ENCODE measurements around the gene DHX32.
A peak's percentile ranks its signal among the peaks of the same experiment; 100 is the strongest.
"Not testable (repeated sequence)": the region's sequence is repeated elsewhere in the genome, so short reads cannot be mapped to it uniquely, and the experiment has no call there.

Gene DHX32, protein sequence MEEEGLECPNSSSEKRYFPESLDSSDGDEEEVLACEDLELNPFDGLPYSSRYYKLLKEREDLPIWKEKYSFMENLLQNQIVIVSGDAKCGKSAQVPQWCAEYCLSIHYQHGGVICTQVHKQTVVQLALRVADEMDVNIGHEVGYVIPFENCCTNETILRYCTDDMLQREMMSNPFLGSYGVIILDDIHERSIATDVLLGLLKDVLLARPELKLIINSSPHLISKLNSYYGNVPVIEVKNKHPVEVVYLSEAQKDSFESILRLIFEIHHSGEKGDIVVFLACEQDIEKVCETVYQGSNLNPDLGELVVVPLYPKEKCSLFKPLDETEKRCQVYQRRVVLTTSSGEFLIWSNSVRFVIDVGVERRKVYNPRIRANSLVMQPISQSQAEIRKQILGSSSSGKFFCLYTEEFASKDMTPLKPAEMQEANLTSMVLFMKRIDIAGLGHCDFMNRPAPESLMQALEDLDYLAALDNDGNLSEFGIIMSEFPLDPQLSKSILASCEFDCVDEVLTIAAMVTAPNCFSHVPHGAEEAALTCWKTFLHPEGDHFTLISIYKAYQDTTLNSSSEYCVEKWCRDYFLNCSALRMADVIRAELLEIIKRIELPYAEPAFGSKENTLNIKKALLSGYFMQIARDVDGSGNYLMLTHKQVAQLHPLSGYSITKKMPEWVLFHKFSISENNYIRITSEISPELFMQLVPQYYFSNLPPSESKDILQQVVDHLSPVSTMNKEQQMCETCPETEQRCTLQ

DNA sequence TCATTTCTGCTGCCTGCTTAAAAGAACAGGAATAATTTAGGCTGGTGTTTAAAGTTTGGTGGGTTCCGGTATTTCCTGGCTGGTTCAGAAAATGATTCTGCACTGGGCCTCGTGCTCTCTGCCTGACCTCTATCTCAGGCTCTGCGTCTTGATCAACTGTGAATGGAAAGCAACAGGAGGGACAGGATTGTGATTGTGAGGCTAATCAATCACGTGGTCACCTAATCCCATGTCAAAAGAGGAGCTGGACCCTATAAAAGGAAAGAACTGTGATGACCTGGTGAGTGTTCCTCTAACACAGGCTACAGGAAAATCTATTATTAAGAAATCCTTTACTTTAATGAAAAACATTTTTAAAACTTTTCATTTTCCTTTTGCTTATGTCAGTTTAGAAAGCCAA is at the start of gene DHX32:
TSS of gene DHX32 (minus strand) at position 101 of the 400 bp plus-strand sequence. CDS start 468 bp downstream, outside the sequence.
- no peak for DNase-seq

DNA sequence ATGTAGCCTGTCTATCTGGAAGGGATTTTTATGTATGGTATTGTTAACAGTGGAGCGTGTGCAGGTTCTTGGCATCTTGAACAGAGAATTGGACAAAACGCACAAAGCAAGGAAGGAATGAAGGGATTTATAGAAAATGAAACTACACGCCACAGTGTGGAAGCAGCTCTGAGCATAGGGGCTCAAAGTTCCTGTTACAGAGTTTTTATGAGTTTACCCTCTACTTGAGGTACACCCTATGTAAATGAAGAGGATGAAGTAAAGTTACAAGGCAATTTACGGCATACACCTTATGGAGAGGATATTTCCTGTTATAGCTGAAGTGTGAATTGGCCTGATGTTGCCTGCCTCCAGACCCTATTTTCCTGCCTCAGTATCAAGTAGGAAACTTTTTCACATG is 48.5 kb upstream of the DHX32 start:
- DNase-seq, result no peak

DNA sequence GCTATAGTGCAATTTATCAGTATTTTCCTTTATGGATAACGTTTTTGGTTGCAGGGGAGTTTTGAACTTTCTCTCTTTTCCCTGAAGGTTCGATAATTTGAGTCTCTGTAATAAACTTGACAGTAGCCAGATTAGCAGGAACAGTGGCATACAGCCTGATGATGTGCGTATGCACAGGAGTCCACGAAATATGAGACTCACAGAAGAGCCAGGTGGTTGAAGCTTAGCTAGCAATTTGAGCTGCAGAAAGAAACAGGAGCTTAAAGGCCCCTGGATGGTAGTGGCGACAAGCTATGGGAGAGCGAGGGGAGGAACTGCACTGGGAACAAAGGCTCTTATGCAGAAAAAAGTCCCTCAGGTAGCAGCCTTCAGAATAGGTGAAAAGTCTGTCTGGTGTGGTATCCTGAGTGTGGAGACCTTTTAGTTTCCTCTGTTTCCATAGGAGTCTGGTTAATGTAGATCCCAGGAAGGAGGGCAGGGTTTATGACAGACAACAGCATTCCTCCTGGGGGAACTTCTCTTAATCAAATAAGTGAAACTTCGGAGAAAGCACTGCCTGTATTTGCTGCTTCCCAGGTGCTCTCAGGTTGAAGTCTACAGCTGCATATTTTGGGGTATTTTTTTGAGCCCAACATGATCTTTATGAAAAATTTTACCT is 48.0 kb upstream of the DHX32 start:
- DNase-seq, result no peak

DNA sequence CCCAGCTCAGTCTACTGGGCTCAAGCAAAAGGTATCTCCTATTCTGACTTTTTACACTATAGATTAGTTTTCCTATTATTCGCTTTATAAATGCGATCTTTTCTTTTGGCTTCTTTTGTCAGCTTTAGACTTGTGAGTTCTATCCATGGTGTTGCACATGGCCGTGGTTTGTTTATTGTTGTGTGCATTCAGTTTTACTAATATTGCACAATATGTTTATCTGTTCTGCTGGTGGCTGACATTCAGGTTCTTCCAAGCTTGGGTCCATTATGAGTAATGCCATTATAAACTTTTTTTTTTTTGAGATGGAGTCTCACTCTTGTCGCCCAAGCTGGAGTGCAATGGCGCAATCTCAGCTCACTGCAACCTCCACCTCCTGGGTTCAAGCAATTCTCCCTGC is 46.2 kb upstream of the DHX32 start:
- not testable (repeated sequence) for DNase-seq

DNA sequence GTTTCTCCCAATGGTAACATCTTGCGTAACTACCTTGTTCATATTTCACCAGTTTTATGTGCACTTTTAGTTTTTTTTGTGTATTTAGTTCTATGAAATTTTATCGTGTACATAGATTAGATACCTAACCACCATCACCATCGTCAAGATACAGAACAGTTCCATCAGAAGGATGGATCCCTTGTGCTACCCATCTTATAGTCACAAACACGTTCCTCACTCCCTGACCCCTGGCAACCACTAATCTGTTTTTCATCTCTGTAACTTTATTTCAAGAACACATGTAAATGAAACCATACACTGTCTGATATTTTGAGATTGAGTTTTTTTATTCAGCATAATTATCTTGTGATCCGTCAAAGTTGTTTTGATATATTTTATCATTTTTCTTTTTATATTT is 45.2 kb upstream of the DHX32 start:
- no peak for DNase-seq

DNA sequence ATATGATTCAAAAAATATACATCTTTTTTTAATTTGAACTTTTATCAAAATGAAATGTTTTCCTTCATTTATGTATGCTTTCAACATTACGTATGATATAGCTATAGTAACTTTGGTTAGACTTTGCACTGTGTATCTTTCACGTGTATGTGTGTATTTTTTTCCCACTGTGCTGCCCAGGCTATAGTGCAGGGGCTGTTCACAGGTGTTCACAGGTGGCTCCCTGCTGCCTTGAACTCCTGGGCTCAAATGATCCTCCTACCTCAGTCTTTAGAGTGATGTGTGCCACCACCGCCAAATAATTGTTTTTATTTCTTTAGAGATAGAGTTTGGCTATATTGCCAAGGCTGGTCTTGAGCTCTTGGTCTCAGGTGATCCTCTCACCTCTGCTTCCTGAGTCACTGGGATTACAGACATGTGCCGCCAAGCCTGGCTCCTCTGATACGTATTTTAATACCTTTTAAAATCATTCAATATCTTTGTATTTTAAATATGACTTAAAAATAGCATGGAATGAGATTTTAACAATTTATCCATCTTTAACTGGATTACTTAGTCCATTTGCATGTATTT is 44.3 kb upstream of the DHX32 start:
- no peak for DNase-seq

DNA sequence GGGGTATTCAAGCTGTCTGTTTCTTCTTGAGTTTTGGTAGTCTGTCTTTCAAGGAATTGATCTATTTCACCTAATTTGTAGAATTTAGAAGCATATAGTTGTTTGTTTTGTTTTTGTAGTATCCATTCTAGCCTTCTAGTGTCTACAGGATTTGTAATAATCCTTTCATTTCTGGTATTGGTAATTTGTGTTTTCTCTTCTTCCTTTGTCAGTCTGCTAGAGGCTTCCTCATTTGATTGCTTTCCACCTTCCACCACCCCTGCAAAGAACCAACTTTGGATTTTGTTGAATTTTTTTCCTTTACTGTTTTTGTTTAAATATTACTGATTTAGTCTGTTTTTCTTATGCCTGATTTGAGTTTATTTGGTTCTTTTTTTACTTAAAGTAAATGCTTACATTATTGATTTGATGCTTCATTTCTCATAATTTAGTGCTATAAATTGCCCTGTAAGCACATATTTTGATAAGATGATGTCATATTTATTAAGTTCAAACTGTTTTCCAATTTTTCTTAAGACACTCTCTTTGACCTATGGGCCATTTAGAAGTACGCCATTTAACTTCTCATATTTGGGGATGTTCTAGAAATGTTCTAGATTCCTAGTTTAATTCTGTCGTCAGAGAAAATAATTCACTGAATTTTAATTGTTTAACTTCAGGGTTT is 40.7 kb upstream of the DHX32 start:
- DNase-seq, result not testable (repeated sequence)

DNA sequence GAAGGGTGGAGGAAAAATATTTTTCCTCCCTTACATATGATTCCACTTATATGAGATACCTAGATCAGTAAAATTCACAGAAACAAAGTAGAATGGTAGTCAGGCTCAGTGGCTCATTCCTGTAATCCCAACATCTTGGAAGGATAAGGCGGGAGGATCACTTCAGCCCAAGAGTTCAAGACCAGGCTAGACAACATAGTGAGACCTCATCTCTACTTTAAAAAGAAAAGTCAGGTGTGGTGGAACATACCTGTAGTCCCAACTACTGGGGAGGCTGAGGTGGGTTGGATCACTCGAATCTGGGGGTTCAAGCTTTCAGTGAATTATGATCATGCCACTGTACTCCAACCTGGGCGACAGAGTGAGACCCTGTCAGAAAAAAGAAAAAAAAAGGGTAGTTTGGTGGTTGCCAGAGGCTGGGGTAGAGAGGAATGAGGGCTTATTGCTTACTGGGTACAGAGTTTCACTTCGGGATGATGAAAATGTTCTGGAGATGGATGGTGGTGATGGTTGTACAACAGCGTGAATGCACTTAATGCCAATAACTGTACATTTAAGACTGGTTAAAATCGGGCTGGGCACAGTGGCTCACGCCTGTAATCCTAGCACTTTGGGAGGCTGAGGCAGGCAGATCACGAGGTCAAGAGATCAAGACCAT is 36.7 kb upstream of the DHX32 start:
- DNase-seq, result not testable (repeated sequence)

DNA sequence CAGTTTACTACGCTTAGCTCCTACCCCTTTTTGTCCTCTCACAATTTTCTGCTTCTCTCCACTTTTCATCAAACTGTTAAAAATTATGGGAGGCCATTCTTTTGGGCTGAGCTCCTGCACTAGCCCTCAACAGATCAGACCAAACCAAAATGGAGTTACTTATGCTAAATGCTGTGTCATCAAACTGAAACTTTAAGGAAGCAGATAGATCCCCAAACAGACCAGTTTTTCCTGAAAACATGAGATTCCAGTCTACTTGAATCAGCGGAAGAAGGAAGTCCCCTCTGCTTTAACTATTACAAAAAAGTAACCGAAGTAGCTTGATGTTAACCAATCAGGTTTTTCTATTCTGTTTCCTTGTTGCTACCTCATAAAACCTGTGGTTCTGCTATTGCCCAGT is 35.9 kb upstream of the DHX32 start:
- no peak for DNase-seq

DNA sequence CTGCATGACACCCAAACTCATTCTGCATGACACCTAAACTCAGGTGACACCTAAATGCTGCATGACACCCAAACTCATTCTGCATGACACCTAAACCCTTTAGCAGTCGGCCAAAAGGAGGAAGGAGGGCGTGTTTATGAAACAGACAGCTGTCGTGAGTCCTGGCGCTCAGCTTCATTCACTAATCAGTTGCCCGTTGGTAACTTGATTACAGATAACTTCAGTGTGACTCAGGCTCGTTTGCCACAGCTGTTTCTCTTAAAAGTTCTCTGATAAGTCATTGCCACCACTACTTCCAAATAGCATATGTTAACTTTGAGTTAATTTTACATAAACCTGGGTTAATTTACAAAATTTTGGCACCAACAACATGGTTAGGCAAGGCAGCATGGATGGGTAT is 32.2 kb upstream of the DHX32 start:
- DNase-seq, result not testable (repeated sequence)

DNA sequence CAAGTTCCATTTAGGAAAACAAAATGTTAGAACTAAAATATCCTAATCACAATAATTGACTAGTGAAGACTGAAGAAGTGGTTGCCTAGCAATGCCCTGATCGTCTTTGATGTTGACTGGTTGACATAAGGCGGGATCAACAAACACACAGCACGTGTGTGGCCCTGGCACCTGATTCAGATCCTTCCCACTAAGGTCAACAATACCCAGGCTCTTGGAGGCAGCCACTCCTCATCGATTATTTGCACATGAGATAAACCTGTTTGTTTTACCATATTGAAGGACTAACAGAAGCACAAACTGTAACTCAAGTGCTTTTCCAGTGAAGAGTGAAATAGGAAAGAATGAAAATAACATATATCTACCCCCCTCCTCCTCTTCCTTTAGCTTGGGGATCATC is 30.9 kb upstream of the DHX32 start:
- no peak for DNase-seq

DNA sequence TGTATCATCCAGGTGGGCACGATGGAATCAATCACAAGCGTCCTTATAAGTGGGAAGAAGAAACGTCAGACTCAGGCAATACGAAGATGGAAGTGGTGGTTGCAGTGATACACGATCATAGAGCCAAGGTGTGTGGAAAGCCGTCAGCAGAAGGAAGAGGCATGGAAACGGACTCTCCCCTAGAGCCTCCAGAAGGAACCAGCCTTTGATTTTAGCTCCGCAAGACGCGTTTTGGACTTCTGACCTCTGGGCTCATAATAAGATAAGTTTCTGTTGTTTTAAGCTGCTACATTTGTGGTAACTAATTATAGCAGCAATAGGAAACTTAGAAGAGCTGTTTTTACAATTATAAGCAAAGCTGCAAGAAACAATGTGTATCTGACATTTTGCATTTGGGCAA is 30.1 kb upstream of the DHX32 start:
- no peak for DNase-seq

DNA sequence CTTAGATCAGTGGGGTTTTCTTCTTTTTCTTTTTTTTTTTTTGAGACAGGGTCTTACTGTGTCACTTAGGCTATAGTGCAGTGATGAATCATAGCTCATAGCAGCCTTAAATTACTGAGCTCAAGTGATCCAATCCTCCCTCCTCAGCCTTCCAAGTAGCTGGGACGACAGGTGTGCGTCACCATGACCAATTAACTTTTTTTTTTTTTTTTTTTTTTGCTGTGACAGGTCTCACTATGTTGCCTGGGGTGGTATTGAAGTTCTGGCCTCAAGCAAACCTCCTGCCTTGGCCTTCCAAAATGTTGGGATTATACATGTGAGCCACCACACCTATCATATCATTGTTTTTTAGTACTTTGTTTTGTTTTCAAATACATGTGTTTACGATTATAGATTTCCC is 28.4 kb upstream of the DHX32 start:
- DNase-seq, result not testable (repeated sequence)

DNA sequence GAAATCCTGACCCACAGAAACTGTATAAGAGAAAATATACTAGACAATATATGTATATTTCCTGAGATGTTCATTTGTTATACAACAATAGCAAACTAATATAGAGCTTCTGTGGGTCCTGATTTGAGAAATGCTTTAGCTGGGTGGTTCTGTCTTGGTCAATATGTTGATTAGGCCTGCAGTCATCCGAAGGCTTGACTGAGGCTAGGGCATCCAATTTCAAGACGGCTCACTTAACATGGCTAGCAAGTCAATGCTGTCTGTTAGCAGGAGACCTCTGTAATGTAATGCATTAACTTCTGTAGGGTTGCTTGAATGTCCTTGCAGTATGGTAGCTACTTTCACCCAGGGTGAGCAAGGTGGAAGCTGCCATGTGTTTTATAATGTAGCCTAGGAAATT is 27.7 kb upstream of the DHX32 start:
- DNase-seq, result not testable (repeated sequence)

DNA sequence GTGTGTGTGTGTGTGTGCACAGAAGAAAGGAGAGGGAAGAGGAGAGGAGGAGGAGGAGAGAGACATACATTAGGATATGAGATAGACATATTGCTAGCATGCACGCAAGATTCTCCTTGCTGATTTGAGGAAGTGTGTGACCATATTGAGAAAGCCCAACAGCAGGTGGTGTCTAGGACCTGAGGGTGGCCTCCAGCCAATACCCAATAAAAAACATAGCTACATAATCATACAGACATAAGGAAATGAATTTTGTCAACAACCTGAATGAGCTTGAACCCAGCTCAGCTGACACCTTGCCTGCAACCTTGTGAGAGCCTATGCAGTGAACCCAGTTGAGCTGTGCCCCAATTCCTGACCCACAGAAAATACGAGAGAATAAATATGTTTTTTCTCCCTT is 26.5 kb upstream of the DHX32 start:
- not testable (repeated sequence) for DNase-seq

DNA sequence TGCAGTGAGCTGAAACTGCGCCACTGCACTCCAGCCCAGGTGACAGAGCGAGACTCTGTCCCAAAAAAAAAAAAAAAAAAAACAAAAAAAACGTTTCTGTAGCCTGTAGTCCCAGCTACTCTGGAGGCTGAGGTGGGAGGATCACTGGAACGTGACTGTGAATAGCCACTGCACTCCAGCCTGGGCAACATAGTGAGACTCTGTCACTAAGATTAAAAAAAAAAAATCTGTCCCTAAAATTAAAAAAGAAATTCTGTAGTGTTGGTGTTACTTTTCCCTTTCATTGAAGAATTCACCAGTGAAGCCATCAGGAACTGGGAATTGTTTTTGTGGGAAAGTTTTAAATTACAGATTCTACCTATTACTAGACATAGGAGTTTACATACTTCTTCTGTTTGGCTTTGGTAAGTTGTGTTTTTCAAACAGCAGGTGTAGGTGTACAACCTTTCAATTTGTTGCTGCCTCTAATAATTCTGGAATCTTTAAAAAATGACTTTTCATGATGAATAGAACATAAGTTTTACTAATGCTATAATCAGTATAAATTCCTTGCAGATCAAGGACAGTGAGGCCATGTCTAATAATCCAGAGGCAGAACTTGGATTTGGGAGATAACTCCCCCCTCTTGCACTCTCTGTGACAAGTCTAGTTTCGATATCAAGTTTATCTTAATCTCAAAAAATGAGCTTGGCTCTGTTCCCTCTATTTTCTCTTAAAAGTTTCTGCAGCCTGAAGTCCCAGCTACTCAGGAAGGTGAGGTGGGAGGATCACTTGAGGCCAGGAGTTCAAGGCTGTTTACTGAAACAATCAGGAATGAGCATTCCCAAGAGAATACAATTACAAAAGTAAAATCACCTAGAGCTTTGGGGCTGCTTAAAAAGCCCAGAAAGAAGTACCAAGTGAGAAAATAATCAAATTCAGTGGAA is 24.2 kb upstream of the DHX32 start:
- DNase-seq, result not testable (repeated sequence)

DNA sequence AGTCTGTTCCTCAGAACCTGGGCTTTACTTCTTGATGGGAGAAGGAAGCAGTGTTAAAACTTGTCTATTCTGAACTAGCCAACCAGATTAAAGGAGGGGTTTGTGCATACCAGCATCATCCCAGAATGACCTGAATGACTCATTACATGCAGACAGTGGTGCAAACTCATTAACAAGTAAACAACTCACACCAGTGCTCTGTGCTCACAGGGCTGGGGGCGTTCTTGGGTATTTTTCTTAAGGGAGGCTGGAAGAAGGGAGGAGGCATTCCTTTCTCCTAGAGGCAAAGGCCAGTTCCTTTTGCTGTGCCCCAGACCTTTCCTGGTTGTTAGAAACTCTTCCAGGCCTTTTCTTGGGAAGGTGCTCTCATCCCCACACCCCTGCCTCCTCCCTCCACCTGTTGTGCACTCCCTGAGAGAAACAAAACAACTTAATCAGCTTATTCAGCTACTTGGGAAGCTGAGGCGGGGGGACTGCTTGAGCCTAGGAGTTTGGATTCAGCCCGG is 22.1 kb upstream of the DHX32 start:
- not testable (repeated sequence) for DNase-seq

DNA sequence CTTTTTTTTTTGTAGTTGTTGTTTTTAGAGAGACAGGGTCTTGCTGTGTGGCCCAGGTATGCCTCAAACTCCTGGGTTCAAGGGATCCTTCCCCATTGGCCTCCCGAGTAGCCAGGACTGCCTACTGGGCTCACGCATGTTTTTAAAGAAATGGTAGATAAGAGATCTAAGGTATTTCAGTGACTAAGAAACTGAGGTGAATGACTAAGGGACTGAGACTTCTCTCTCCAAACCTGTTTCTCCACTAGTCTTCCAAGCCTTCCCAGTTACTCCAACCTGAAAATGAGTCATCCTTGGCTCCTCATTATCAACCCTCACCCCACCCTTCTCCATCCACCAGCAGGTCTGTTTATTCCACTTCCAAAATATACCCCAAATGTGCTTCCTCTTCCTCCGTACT is 19.9 kb upstream of the DHX32 start:
- DNase-seq, result not testable (repeated sequence)

DNA sequence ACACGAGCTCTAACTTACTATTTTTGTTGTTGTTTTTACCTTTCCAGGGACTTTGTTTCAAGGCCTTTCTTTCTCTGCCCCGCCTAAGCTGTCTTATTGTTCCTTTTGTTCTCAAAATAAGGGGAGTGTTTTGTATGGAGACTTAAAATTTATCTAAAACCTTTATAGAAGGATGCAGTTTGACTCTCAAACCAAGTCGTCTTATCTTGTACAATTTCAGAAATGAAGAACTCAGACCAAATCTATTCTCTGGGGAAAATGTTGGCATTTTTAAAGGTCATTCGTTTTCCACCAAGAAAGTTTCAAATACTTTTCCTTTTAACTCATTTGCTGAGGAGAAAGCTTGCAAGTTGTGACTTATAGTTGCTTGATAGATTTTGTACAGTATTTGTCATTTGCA is 16.2 kb upstream of the DHX32 start:
- not testable (repeated sequence) for DNase-seq

DNA sequence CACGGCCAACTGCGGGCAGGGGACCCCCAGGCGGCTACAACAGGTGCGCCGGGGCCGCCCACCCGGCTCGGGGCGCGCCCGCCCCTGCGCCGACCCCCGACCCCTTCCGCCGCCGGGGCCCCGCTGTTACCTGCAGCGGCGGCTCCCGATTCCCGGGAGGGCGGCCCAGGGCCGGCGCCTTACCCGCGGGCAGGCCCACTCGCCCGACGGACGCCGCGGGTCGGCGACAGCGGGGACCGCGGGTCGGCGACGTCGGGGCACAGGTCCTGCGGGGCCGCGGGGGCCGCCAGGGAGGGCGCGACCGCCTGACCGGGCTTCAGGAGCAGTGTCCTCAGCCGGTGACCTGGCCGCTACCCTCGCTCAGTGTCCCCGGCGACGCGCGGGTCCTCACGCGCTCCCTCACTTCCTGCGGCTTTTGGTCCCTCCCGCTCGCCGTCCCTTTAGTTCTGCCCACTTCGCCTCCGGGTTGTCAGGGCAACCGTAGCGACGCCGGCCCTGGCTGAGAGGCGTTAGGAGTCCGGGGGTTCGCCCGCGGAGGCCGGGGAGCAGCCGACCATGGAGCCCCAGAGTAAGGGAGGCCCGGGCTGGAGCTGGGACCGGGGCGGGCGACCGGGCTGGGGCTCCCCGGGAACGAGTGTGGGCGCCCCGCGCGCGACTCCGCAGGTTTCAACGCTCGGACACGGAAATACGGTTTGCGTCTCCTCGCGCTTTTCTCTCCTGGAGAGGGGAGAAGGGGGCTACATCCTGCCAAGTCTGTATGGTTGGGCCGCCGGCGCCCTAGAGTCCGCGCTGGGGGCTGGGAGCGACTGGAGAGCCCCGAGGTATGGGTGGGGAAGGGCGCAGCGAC is 15.2 kb upstream of the DHX32 start, which contains the start of gene FANK1:
TSS of gene FANK1 (plus strand) at position 477 of the 847 bp plus-strand sequence. CDS start at position 556, 79 bp downstream.
- DNase-seq, result peak; percentile 88

All from activated CD4-positive, alpha-beta T cell treated with anti-CD3 and anti-CD28 coated beads, Interleukin-10, Interleukin-2, amounts not matched to agents 100 ng/mL and 50 ng/mL, durations not matched to agents 16 hours and 8 hours (primary cell).